ENCODE measurements around the gene ABCG4. TPM values are rescaled to one million over a fixed set of nuclear protein-coding genes. Genes with fewer than 3 reads are reported as not detected.

ABCG4 gene
- total and polyA plus RNA-seq, 9 of the 15 experiments (the other 6 are each of a cell fraction or from before 2014, with no cell fraction given) = 0.03 to 0.11 (median 0.07) TPM; not detected in 4

DNA sequence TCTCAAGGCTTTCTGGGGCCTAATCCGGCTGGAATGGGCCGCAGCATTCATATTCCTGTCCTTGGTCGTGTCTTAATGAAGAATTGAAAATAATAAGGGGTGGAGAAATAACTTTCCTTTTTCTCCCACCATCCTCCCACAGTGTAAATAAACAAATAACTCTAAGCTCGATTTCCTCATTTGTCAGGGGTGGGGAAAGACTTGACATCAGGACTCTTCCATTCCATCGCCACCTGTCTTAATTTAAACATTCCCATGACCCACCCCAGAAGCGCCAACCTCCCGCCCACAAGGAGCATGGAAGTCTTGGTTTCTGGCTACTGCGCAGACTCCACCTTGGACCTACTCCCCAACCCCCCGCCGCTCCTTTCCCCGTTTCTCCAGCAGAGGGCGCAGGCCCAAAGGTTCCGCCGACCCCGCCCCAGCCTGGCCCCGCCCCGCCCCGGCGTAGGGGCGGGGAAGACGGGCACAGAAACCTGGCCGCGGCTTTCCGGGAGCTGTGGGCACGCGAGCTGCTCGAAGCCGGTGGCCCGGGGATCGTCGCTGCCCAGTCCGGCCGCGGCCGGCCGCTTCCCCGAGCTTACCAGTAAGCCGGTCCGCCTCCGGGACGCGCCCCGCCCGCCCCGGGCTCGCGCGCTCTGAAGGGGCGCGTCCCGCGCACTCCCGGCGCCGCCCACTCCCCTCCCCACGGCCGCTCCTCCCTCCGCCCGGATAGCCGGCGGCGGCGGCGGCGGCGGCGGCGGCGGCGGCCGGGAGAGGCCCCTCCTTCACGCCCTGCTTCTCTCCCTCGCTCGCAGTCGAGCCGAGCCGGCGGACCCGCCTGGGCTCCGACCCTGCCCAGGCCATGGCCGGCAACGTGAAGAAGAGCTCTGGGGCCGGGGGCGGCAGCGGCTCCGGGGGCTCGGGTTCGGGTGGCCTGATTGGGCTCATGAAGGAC, 57.0 kb downstream of the ABCG4 start, which contains the start of gene CBL (continued):
- TF ChIP-seq FIP1L1 (IDR thresholded peaks at IDR 0.05; ENCODE audit: low read depth, low read length, poor library complexity, severe bottlenecking) (peak; percentile 62), CHD2 (IDR thresholded peaks at IDR 0.05; ENCODE audit: low read depth, low read length) (peak; percentile 42; the same call in 1 of the 2 replicates), SLC30A9 (CRISPR knock-in tag; IDR thresholded peaks at IDR 0.05) (no peak), ETV6 (IDR thresholded peaks at IDR 0.05; ENCODE audit: borderline replicate concordance in 1 of 2, low read depth in 2 of 2, low read length in 1 of 2) (no peak), ETV6 (CRISPR knock-in tag; IDR thresholded peaks at IDR 0.05; ENCODE audit: borderline replicate concordance) (no peak), KLF6 (CRISPR knock-in tag; IDR thresholded peaks at IDR 0.05; ENCODE audit: borderline replicate concordance) (0 out of 2 replicates have a peak, but pooled peaks have one; percentile 35), FOXK2 (conservative IDR thresholded peaks at IDR 0.05 in 1 of 2, IDR thresholded peaks at IDR 0.05 in 1 of 2; ENCODE audit: low read depth in 2 of 2) (peak in 1 of 2 experiments; percentile 55; a peak in 2 of 4 replicates), POLR2G (IDR thresholded peaks at IDR 0.05; ENCODE audit: low read depth, low read length) (peak; percentile 95), PML (IDR thresholded peaks at IDR 0.05; ENCODE audit: low read length) (no peak), ZNF23 (CRISPR knock-in tag; IDR thresholded peaks at IDR 0.05) (no peak), TCF3 (CRISPR knock-in tag; IDR thresholded peaks at IDR 0.05) (no peak), HNRNPUL1 (IDR thresholded peaks at IDR 0.05; ENCODE audit: low read length) (no peak), HDAC1 (IDR thresholded peaks at IDR 0.05) (no peak)
- TF ChIP-seq, protein P1, sequence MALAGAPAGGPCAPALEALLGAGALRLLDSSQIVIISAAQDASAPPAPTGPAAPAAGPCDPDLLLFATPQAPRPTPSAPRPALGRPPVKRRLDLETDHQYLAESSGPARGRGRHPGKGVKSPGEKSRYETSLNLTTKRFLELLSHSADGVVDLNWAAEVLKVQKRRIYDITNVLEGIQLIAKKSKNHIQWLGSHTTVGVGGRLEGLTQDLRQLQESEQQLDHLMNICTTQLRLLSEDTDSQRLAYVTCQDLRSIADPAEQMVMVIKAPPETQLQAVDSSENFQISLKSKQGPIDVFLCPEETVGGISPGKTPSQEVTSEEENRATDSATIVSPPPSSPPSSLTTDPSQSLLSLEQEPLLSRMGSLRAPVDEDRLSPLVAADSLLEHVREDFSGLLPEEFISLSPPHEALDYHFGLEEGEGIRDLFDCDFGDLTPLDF (CRISPR knock-in tag; IDR thresholded peaks at IDR 0.05) = no peak
- TF ChIP-seq, protein P2, sequence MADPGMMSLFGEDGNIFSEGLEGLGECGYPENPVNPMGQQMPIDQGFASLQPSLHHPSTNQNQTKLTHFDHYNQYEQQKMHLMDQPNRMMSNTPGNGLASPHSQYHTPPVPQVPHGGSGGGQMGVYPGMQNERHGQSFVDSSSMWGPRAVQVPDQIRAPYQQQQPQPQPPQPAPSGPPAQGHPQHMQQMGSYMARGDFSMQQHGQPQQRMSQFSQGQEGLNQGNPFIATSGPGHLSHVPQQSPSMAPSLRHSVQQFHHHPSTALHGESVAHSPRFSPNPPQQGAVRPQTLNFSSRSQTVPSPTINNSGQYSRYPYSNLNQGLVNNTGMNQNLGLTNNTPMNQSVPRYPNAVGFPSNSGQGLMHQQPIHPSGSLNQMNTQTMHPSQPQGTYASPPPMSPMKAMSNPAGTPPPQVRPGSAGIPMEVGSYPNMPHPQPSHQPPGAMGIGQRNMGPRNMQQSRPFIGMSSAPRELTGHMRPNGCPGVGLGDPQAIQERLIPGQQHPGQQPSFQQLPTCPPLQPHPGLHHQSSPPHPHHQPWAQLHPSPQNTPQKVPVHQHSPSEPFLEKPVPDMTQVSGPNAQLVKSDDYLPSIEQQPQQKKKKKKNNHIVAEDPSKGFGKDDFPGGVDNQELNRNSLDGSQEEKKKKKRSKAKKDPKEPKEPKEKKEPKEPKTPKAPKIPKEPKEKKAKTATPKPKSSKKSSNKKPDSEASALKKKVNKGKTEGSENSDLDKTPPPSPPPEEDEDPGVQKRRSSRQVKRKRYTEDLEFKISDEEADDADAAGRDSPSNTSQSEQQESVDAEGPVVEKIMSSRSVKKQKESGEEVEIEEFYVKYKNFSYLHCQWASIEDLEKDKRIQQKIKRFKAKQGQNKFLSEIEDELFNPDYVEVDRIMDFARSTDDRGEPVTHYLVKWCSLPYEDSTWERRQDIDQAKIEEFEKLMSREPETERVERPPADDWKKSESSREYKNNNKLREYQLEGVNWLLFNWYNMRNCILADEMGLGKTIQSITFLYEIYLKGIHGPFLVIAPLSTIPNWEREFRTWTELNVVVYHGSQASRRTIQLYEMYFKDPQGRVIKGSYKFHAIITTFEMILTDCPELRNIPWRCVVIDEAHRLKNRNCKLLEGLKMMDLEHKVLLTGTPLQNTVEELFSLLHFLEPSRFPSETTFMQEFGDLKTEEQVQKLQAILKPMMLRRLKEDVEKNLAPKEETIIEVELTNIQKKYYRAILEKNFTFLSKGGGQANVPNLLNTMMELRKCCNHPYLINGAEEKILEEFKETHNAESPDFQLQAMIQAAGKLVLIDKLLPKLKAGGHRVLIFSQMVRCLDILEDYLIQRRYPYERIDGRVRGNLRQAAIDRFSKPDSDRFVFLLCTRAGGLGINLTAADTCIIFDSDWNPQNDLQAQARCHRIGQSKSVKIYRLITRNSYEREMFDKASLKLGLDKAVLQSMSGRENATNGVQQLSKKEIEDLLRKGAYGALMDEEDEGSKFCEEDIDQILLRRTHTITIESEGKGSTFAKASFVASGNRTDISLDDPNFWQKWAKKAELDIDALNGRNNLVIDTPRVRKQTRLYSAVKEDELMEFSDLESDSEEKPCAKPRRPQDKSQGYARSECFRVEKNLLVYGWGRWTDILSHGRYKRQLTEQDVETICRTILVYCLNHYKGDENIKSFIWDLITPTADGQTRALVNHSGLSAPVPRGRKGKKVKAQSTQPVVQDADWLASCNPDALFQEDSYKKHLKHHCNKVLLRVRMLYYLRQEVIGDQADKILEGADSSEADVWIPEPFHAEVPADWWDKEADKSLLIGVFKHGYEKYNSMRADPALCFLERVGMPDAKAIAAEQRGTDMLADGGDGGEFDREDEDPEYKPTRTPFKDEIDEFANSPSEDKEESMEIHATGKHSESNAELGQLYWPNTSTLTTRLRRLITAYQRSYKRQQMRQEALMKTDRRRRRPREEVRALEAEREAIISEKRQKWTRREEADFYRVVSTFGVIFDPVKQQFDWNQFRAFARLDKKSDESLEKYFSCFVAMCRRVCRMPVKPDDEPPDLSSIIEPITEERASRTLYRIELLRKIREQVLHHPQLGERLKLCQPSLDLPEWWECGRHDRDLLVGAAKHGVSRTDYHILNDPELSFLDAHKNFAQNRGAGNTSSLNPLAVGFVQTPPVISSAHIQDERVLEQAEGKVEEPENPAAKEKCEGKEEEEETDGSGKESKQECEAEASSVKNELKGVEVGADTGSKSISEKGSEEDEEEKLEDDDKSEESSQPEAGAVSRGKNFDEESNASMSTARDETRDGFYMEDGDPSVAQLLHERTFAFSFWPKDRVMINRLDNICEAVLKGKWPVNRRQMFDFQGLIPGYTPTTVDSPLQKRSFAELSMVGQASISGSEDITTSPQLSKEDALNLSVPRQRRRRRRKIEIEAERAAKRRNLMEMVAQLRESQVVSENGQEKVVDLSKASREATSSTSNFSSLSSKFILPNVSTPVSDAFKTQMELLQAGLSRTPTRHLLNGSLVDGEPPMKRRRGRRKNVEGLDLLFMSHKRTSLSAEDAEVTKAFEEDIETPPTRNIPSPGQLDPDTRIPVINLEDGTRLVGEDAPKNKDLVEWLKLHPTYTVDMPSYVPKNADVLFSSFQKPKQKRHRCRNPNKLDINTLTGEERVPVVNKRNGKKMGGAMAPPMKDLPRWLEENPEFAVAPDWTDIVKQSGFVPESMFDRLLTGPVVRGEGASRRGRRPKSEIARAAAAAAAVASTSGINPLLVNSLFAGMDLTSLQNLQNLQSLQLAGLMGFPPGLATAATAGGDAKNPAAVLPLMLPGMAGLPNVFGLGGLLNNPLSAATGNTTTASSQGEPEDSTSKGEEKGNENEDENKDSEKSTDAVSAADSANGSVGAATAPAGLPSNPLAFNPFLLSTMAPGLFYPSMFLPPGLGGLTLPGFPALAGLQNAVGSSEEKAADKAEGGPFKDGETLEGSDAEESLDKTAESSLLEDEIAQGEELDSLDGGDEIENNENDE (IDR thresholded peaks at IDR 0.05; ENCODE audit: low read depth, low read length) = no peak
